ENCODE results near the gene ACMSD. TPM values are rescaled to one million over a fixed set of nuclear protein-coding genes. Genes with fewer than 3 reads are reported as not detected.

Gene ACMSD
- total RNA-seq (2014; rRNA removed) (not detected in 2 replicates), Bru-seq, nascent RNA (percentile 12 among the genes with signal in this experiment), BruChase-seq, experiment 1, labeled RNA remaining after a 6-hour chase (percentile 1 among the genes with signal in this experiment), BruChase-seq, experiment 2, labeled RNA remaining after a 2-hour chase (percentile 4 among the genes with signal in this experiment)
- long read RNA-seq, partial matches to known transcripts = 0 of 2 reads
- long read RNA-seq, other reads (novel, unspliced or antisense) = 2 of 2 reads

- no peaks in the 10 kb centered on the region for H4K20me1 ChIP-seq (ENCODE audit: low read length)
- H3K9me3 ChIP-seq (ENCODE audit: low read length) = peaks cover 9% of the 10 kb centered on the region; the same call in 1 of the 2 replicates
- POLR2A ChIA-PET (ENCODE audit: unreplicated experiment) = no interaction called here
- H3K4me3 ChIP-seq (ENCODE audit: low read length) = no peak within 1 kb of the TSS
- no peak for DNase-seq
- no peaks in the 10 kb centered on the region; the same call in 1 of the 2 replicates for H3K36me3 ChIP-seq (ENCODE audit: low read depth, low read length)
- ATAC-seq = no peak
- H3K79me2 ChIP-seq (ENCODE audit: low read length) = no peaks in the 10 kb centered on the region
- peak within 1 kb of the TSS; percentile 66 for H3K4me2 ChIP-seq (ENCODE audit: low read length)
- intact Hi-C loops (cut with micrococcal nuclease) = loop anchor here (5.0 kb wide), 1 partner anchor 1109 kb away; no protein-coding TSS in a partner anchor
- H3K4me1 ChIP-seq (ENCODE audit: insufficient read depth, low read length) = peaks cover 31% of the 10 kb centered on the region
- H3K27me3 ChIP-seq (ENCODE audit: low read length) = no peaks in the 10 kb centered on the region
- peaks cover 11% of the 10 kb centered on the region for H3F3A ChIP-seq (ENCODE audit: low read length, unreplicated experiment)
- CTCF ChIA-PET = no interaction called here
- H3K9me2 ChIP-seq (replicated peaks; ENCODE audit: low read length) = no peaks in the 10 kb centered on the region
- peak within 1 kb of the TSS; percentile 61 for H3K9ac ChIP-seq (ENCODE audit: low read length)
- BruUV-seq (replicated peaks) = no TSS peak
- TF ChIP-seq EZH2phosphoT487 (IDR thresholded peaks at IDR 0.05; ENCODE audit: borderline replicate concordance, low read length) (no peak), EZH2 (IDR thresholded peaks at IDR 0.05; ENCODE audit: low read length, unreplicated experiment) (no peak), CTCF (conservative IDR thresholded peaks at IDR 0.05; ENCODE audit: low read depth, low read length) (no peak)
- peak within 1 kb of the TSS; percentile 55 for H2AFZ ChIP-seq (ENCODE audit: low read length)
- H3K27ac ChIP-seq (ENCODE audit: low read length) = peak within 1 kb of the TSS; percentile 93
These were observed at the start of gene ACMSD for GRCh38 chr2:134838143-134838620. ACMSD (plus strand) TSS chr2:134838616; CDS start chr2:134838683, 67 bp downstream.

- no peak overlapping the region for H3K9ac ChIP-seq (ENCODE audit: low read length)
- ATAC-seq (no peak), DNase-seq (no peak)
- no peak overlapping the region for H2AFZ ChIP-seq (ENCODE audit: low read length)
- CTCF ChIA-PET = no interaction called here
- no peak overlapping the region for H3K27ac ChIP-seq (ENCODE audit: low read length)
- H3K79me2 ChIP-seq (ENCODE audit: low read length) = no peaks in the 10 kb centered on the region
- no peaks in the 10 kb centered on the region for H3K27me3 ChIP-seq (ENCODE audit: low read length)
- H4K20me1 ChIP-seq (ENCODE audit: low read length) = no peaks in the 10 kb centered on the region
- intact Hi-C loops (cut with micrococcal nuclease) = no loop called here
- BruUV-seq (replicated peaks) = no TSS peak
- no peaks in the 10 kb centered on the region for H3K4me1 ChIP-seq (ENCODE audit: insufficient read depth, low read length)
- H3K9me3 ChIP-seq (ENCODE audit: low read length) = no peaks in the 10 kb centered on the region
- H3K4me2 ChIP-seq (ENCODE audit: low read length) = no peak overlapping the region
- TF ChIP-seq CTCF (conservative IDR thresholded peaks at IDR 0.05; ENCODE audit: low read depth, low read length) (peak; percentile 30; the same call in 1 of the 2 replicates), EZH2 (IDR thresholded peaks at IDR 0.05; ENCODE audit: low read length, unreplicated experiment) (no peak)
- no peaks in the 10 kb centered on the region for H3K36me3 ChIP-seq (ENCODE audit: low read depth, low read length)
- no peaks in the 10 kb centered on the region for H3K9me2 ChIP-seq (replicated peaks; ENCODE audit: low read length)
- POLR2A ChIA-PET (ENCODE audit: unreplicated experiment) = no interaction called here
- no peaks in the 10 kb centered on the region for H3F3A ChIP-seq (ENCODE audit: low read length, unreplicated experiment)
- H3K4me3 ChIP-seq (ENCODE audit: low read length) = no peak overlapping the region
These were observed 47.9 kb upstream of the ACMSD start for GRCh38 chr2:134790487-134790886.

- intact Hi-C loops (cut with micrococcal nuclease) = no loop called here
- ATAC-seq (no peak), DNase-seq (no peak)
- Histone ChIP-seq H2AFZ (ENCODE audit: low read length) (no peak overlapping the region), H4K20me1 (ENCODE audit: low read length) (no peaks in the 10 kb centered on the region), H3K4me1 (ENCODE audit: insufficient read depth, low read length) (no peaks in the 10 kb centered on the region), H3K27ac (ENCODE audit: low read length) (no peak overlapping the region), H3K36me3 (ENCODE audit: low read depth, low read length) (no peaks in the 10 kb centered on the region), H3F3A (ENCODE audit: low read length, unreplicated experiment) (no peaks in the 10 kb centered on the region), H3K9ac (ENCODE audit: low read length) (no peak overlapping the region), H3K4me2 (ENCODE audit: low read length) (no peak overlapping the region), H3K9me2 (replicated peaks; ENCODE audit: low read length) (no peaks in the 10 kb centered on the region), H3K79me2 (ENCODE audit: low read length) (no peaks in the 10 kb centered on the region), H3K4me3 (ENCODE audit: low read length) (no peak overlapping the region), H3K27me3 (ENCODE audit: low read length) (no peaks in the 10 kb centered on the region), H3K9me3 (ENCODE audit: low read length) (no peaks in the 10 kb centered on the region)
- no TSS peak for BruUV-seq (replicated peaks)
- CTCF ChIA-PET = no interaction called here
- TF ChIP-seq EZH2phosphoT487 (IDR thresholded peaks at IDR 0.05; ENCODE audit: borderline replicate concordance, low read length) (no peak), EZH2 (IDR thresholded peaks at IDR 0.05; ENCODE audit: low read length, unreplicated experiment) (no peak), CTCF (conservative IDR thresholded peaks at IDR 0.05; ENCODE audit: low read depth, low read length) (no peak)
- POLR2A ChIA-PET (ENCODE audit: unreplicated experiment) = no interaction called here
These were observed 46.8 kb upstream of the ACMSD start for GRCh38 chr2:134791616-134792015.

All from PC-3 (cell line).